WTC11 (cell line): ENCODE results near the gene TCF7. TPM values are rescaled to one million over a fixed set of nuclear protein-coding genes. Genes with fewer than 3 reads are reported as not detected.

Experiments used
- ATF1 ChIP-seq: sonication (generic); formaldehyde crosslinking; IDR thresholded peaks from 2 replicates; pipeline ENCODE4 v1.8.1; 2023; ENCODE audit warnings: mild to moderate bottlenecking, moderate library complexity, missing genetic modification reagents
- CBFB ChIP-seq: sonication (generic); formaldehyde crosslinking; IDR thresholded peaks from 2 replicates; pipeline ENCODE4 v1.8.1; 2022; ENCODE audit warnings: mild to moderate bottlenecking, low read depth, missing genetic modification reagents
- CREM ChIP-seq: sonication (generic); formaldehyde crosslinking; IDR thresholded peaks from 2 replicates; pipeline ENCODE4 v1.8.1; 2022; ENCODE audit warnings: mild to moderate bottlenecking, missing genetic modification reagents, moderate library complexity
- E2F4 ChIP-seq: sonication (generic); formaldehyde crosslinking; IDR thresholded peaks from 2 replicates; pipeline ENCODE4 v1.8.1; 2022; ENCODE audit warnings: low read depth, mild to moderate bottlenecking, moderate library complexity, missing genetic modification reagents, borderline replicate concordance
- E2F5 ChIP-seq: sonication (generic); formaldehyde crosslinking; IDR thresholded peaks from 2 replicates; pipeline ENCODE4 v1.8.1; 2022; ENCODE audit warnings: mild to moderate bottlenecking, moderate library complexity, missing genetic modification reagents
- EMX1 ChIP-seq: fragments of 250-450 bp; sonication (Bioruptor Pico); IDR thresholded peaks from 2 replicates; pipeline ENCODE4 v1.8.0; 2021; ENCODE audit warnings: mild to moderate bottlenecking
- ETV6 ChIP-seq: sonication (generic); formaldehyde crosslinking; IDR thresholded peaks from 2 replicates; pipeline ENCODE4 v1.8.1; 2022; ENCODE audit warnings: mild to moderate bottlenecking, missing genetic modification reagents
- FOXP1 ChIP-seq: sonication (generic); formaldehyde crosslinking; IDR thresholded peaks from 2 replicates; pipeline ENCODE4 v1.8.0; 2022; ENCODE audit warnings: missing genetic modification reagents, mild to moderate bottlenecking, moderate library complexity, borderline replicate concordance
- GABPB1 ChIP-seq: sonication (generic); formaldehyde crosslinking; IDR thresholded peaks from 2 replicates; pipeline ENCODE4 v1.8.1; 2023; ENCODE audit warnings: mild to moderate bottlenecking, missing genetic modification reagents
- GRHL2 ChIP-seq: fragments of 250-450 bp; sonication (Bioruptor Pico); IDR thresholded peaks from 2 replicates; pipeline ENCODE4 v1.8.0; 2022; ENCODE audit warnings: mild to moderate bottlenecking, moderate library complexity; ENCODE audit not compliant: insufficient replicate concordance, severe bottlenecking
- HMGA2 ChIP-seq: fragments of 250-450 bp; sonication (Bioruptor Pico); IDR thresholded peaks from 2 replicates; pipeline ENCODE4 v1.4.0; 2021; ENCODE audit warnings: mild to moderate bottlenecking, moderate library complexity
- JAZF1 ChIP-seq: fragments of 250-450 bp; sonication (Bioruptor Pico); IDR thresholded peaks from 2 replicates; pipeline ENCODE4 v1.9.0; 2021; ENCODE audit warnings: moderate library complexity, mild to moderate bottlenecking, inconsistent platforms
- KAT7 ChIP-seq: sonication (generic); formaldehyde crosslinking; IDR thresholded peaks from 2 replicates; pipeline ENCODE4 v1.8.1; 2023; ENCODE audit warnings: missing genetic modification reagents, mild to moderate bottlenecking, borderline replicate concordance
- MXD4 ChIP-seq: fragments of 250-450 bp; sonication (Bioruptor Pico); IDR thresholded peaks from 2 replicates; pipeline ENCODE4 v1.8.0; 2021; ENCODE audit warnings: mild to moderate bottlenecking, moderate library complexity, borderline replicate concordance
- MYBL2 ChIP-seq: sonication (generic); formaldehyde crosslinking; IDR thresholded peaks from 2 replicates; pipeline ENCODE4 v1.8.1; 2023; ENCODE audit warnings: mild to moderate bottlenecking, moderate library complexity, missing genetic modification reagents
- RELA ChIP-seq: sonication (generic); formaldehyde crosslinking; IDR thresholded peaks from 2 replicates; pipeline ENCODE4 v1.8.1; 2022; ENCODE audit warnings: missing genetic modification reagents, mild to moderate bottlenecking, borderline replicate concordance
- SMAD3 ChIP-seq: sonication (generic); formaldehyde crosslinking; IDR thresholded peaks from 2 replicates; pipeline ENCODE4 v1.8.0; 2022; ENCODE audit warnings: missing genetic modification reagents, mild to moderate bottlenecking, borderline replicate concordance
- SMAD4 ChIP-seq: sonication (generic); formaldehyde crosslinking; IDR thresholded peaks from 2 replicates; pipeline ENCODE4 v1.8.0; 2022; ENCODE audit warnings: mild to moderate bottlenecking, missing genetic modification reagents
- TEAD1 ChIP-seq: sonication (generic); formaldehyde crosslinking; IDR thresholded peaks from 2 replicates; pipeline ENCODE4 v1.8.0; 2022; ENCODE audit warnings: mild to moderate bottlenecking, missing genetic modification reagents
- TEAD4 ChIP-seq: sonication (generic); formaldehyde crosslinking; IDR thresholded peaks from 2 replicates; pipeline ENCODE4 v1.8.0; 2022; ENCODE audit warnings: mild to moderate bottlenecking, missing genetic modification reagents
- ZMAT4 ChIP-seq: fragments of 250-450 bp; sonication (Bioruptor Pico); IDR thresholded peaks from 2 replicates; pipeline ENCODE4 v1.9.0; 2021; ENCODE audit warnings: mild to moderate bottlenecking
- ZNF219 ChIP-seq: sonication (generic); formaldehyde crosslinking; IDR thresholded peaks from 2 replicates; pipeline ENCODE4 v1.8.0; 2023; ENCODE audit warnings: missing genetic modification reagents, mild to moderate bottlenecking, borderline replicate concordance
- ZNF263 ChIP-seq: sonication (generic); formaldehyde crosslinking; IDR thresholded peaks from 2 replicates; pipeline ENCODE4 v1.8.1; 2022; ENCODE audit warnings: low read depth, mild to moderate bottlenecking, moderate library complexity, missing genetic modification reagents
- ZNF317 ChIP-seq: sonication (generic); formaldehyde crosslinking; IDR thresholded peaks from 2 replicates; pipeline ENCODE4 v1.8.1; 2023; ENCODE audit warnings: low read depth, mild to moderate bottlenecking, moderate library complexity, missing genetic modification reagents, borderline replicate concordance
- ZNF423 ChIP-seq: fragments of 250-450 bp; sonication (Bioruptor Pico); IDR thresholded peaks from 2 replicates; pipeline ENCODE4 v2.1.2; 2022; ENCODE audit warnings: mild to moderate bottlenecking, moderate library complexity
- total RNA-seq: library from RNA; stranded (reverse); gene quantifications from 3 replicates; pipeline ENCODE4 v1.2.3, GENCODE V29; 2021
- TF ChIP-seq, protein P1 (sequence below): sonication (generic); formaldehyde crosslinking; IDR thresholded peaks from 2 replicates; pipeline ENCODE4 v1.8.1; 2023; ENCODE audit warnings: mild to moderate bottlenecking, missing genetic modification reagents, moderate library complexity
- TF ChIP-seq, protein P2 (sequence below): sonication (generic); formaldehyde crosslinking; IDR thresholded peaks from 2 replicates; pipeline ENCODE4 v1.8.0; 2022; ENCODE audit warnings: missing genetic modification reagents
- TF ChIP-seq, protein P3 (sequence below): sonication (generic); formaldehyde crosslinking; IDR thresholded peaks from 2 replicates; pipeline ENCODE4 v1.8.0; 2023; ENCODE audit warnings: missing genetic modification reagents
- TF ChIP-seq, protein P4 (sequence below): sonication (generic); formaldehyde crosslinking; IDR thresholded peaks from 2 replicates; pipeline ENCODE4 v1.8.0; 2022; ENCODE audit warnings: mild to moderate bottlenecking, missing genetic modification reagents
- TF ChIP-seq, protein P5 (sequence below): sonication (generic); formaldehyde crosslinking; IDR thresholded peaks from 2 replicates; pipeline ENCODE4 v1.8.0; 2022; ENCODE audit warnings: mild to moderate bottlenecking, missing genetic modification reagents

The TCF7 gene
- total RNA-seq, 1 experiment from 2014 or later = 11.3 TPM

- TF ChIP-seq JAZF1 (no peak), FOXP1 (CRISPR knock-in tag) (peak; percentile 86), ZNF317 (CRISPR knock-in tag) (peak; percentile 38; the same call in 1 of the 2 replicates), ZNF423 (CRISPR knock-in tag) (no peak), MXD4 (CRISPR knock-in tag) (no peak), GABPB1 (CRISPR knock-in tag) (peak; percentile 47), CREM (CRISPR knock-in tag) (peak; percentile 85), ZNF219 (peak; percentile 85; the same call in 1 of the 2 replicates), HMGA2 (CRISPR knock-in tag) (no peak), E2F5 (CRISPR knock-in tag) (0 out of 2 replicates have a peak, but pooled peaks have one; percentile 35), SMAD4 (no peak), ZNF263 (CRISPR knock-in tag) (no peak), ETV6 (CRISPR knock-in tag) (peak; percentile 82), MYBL2 (CRISPR knock-in tag) (0 out of 2 replicates have a peak, but pooled peaks have one; percentile 61), RELA (CRISPR knock-in tag) (no peak), E2F4 (CRISPR knock-in tag) (no peak), TEAD1 (CRISPR knock-in tag) (peak; percentile 88), KAT7 (CRISPR knock-in tag) (peak; percentile 92), SMAD3 (peak; percentile 61; the same call in 1 of the 2 replicates), EMX1 (no peak), GRHL2 (no peak), TEAD4 (peak; percentile 42; the same call in 1 of the 2 replicates), ATF1 (CRISPR knock-in tag) (peak; percentile 82; the same call in 1 of the 2 replicates), CBFB (0 out of 2 replicates have a peak, but pooled peaks have one; percentile 76), ZMAT4 (CRISPR knock-in tag) (0 out of 2 replicates have a peak, but pooled peaks have one; percentile 29)
- TF ChIP-seq, protein P1, sequence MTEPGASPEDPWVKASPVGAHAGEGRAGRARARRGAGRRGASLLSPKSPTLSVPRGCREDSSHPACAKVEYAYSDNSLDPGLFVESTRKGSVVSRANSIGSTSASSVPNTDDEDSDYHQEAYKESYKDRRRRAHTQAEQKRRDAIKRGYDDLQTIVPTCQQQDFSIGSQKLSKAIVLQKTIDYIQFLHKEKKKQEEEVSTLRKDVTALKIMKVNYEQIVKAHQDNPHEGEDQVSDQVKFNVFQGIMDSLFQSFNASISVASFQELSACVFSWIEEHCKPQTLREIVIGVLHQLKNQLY (CRISPR knock-in tag) = no peak
- TF ChIP-seq, protein P2, sequence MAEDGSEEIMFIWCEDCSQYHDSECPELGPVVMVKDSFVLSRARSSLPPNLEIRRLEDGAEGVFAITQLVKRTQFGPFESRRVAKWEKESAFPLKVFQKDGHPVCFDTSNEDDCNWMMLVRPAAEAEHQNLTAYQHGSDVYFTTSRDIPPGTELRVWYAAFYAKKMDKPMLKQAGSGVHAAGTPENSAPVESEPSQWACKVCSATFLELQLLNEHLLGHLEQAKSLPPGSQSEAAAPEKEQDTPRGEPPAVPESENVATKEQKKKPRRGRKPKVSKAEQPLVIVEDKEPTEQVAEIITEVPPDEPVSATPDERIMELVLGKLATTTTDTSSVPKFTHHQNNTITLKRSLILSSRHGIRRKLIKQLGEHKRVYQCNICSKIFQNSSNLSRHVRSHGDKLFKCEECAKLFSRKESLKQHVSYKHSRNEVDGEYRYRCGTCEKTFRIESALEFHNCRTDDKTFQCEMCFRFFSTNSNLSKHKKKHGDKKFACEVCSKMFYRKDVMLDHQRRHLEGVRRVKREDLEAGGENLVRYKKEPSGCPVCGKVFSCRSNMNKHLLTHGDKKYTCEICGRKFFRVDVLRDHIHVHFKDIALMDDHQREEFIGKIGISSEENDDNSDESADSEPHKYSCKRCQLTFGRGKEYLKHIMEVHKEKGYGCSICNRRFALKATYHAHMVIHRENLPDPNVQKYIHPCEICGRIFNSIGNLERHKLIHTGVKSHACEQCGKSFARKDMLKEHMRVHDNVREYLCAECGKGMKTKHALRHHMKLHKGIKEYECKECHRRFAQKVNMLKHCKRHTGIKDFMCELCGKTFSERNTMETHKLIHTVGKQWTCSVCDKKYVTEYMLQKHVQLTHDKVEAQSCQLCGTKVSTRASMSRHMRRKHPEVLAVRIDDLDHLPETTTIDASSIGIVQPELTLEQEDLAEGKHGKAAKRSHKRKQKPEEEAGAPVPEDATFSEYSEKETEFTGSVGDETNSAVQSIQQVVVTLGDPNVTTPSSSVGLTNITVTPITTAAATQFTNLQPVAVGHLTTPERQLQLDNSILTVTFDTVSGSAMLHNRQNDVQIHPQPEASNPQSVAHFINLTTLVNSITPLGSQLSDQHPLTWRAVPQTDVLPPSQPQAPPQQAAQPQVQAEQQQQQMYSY = no peak
- TF ChIP-seq, protein P3, sequence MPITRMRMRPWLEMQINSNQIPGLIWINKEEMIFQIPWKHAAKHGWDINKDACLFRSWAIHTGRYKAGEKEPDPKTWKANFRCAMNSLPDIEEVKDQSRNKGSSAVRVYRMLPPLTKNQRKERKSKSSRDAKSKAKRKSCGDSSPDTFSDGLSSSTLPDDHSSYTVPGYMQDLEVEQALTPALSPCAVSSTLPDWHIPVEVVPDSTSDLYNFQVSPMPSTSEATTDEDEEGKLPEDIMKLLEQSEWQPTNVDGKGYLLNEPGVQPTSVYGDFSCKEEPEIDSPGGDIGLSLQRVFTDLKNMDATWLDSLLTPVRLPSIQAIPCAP (CRISPR knock-in tag) = 0 out of 2 replicates have a peak, but pooled peaks have one; percentile 54
- TF ChIP-seq, protein P4, sequence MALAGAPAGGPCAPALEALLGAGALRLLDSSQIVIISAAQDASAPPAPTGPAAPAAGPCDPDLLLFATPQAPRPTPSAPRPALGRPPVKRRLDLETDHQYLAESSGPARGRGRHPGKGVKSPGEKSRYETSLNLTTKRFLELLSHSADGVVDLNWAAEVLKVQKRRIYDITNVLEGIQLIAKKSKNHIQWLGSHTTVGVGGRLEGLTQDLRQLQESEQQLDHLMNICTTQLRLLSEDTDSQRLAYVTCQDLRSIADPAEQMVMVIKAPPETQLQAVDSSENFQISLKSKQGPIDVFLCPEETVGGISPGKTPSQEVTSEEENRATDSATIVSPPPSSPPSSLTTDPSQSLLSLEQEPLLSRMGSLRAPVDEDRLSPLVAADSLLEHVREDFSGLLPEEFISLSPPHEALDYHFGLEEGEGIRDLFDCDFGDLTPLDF (CRISPR knock-in tag) = no peak
- TF ChIP-seq, protein P5, sequence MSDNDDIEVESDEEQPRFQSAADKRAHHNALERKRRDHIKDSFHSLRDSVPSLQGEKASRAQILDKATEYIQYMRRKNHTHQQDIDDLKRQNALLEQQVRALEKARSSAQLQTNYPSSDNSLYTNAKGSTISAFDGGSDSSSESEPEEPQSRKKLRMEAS (CRISPR knock-in tag) = peak; percentile 82
Observed at GRCh38 chr5:134176511-134177368, 62.3 kb downstream of the TCF7 start, which contains the start of gene SKP1 (continued).
